NT2/D1 (cell line): ENCODE results near the gene AEBP1.

ENCODE experiments used
- DNase-seq: peaks from one replicate; pipeline ENCODE4 v3.0.0-alpha.2; 2011; ENCODE audit warnings: low read depth, low spot score
- H3K27me3 ChIP-seq: 2 replicates; pipeline ENCODE4 v1.6.0; 2011; ENCODE audit warnings: mild to moderate bottlenecking; ENCODE audit not compliant: insufficient read length, insufficient read depth
- H3K36me3 ChIP-seq: 2 replicates; pipeline ENCODE4 v1.6.1; 2011; ENCODE audit warnings: mild to moderate bottlenecking, low read length, mixed read lengths; ENCODE audit not compliant: insufficient read depth, insufficient read length
- H3K4me1 ChIP-seq: 2 replicates; pipeline ENCODE4 v1.5.1; 2011; ENCODE audit not compliant: insufficient read depth, insufficient read length
- H3K4me3 ChIP-seq: 2 replicates; pipeline ENCODE4 v1.5.1; 2011; ENCODE audit warnings: low read depth; ENCODE audit not compliant: insufficient read length
- H3K9ac ChIP-seq: 2 replicates; pipeline ENCODE4 v1.6.0; 2011; ENCODE audit warnings: low read depth; ENCODE audit not compliant: insufficient read length
- H3K9me3 ChIP-seq: 2 replicates; pipeline ENCODE4 v1.5.1; 2011; ENCODE audit warnings: mild to moderate bottlenecking, low read length; ENCODE audit not compliant: insufficient read depth
- SUZ12 ChIP-seq: IDR thresholded peaks from 2 replicates; pipeline ENCODE4 v1.6.1; 2011; ENCODE audit not compliant: insufficient read length, insufficient read depth; ENCODE audit errors: extremely low read depth
- YY1 ChIP-seq: IDR thresholded peaks from 2 replicates; pipeline ENCODE4 v1.6.1; 2011; ENCODE audit not compliant: insufficient read length, insufficient read depth
- ZNF274 ChIP-seq: IDR thresholded peaks from 2 replicates; pipeline ENCODE4 v1.6.1; 2011; ENCODE audit warnings: mild to moderate bottlenecking, low read depth, low read length

Gene AEBP1

DNA sequence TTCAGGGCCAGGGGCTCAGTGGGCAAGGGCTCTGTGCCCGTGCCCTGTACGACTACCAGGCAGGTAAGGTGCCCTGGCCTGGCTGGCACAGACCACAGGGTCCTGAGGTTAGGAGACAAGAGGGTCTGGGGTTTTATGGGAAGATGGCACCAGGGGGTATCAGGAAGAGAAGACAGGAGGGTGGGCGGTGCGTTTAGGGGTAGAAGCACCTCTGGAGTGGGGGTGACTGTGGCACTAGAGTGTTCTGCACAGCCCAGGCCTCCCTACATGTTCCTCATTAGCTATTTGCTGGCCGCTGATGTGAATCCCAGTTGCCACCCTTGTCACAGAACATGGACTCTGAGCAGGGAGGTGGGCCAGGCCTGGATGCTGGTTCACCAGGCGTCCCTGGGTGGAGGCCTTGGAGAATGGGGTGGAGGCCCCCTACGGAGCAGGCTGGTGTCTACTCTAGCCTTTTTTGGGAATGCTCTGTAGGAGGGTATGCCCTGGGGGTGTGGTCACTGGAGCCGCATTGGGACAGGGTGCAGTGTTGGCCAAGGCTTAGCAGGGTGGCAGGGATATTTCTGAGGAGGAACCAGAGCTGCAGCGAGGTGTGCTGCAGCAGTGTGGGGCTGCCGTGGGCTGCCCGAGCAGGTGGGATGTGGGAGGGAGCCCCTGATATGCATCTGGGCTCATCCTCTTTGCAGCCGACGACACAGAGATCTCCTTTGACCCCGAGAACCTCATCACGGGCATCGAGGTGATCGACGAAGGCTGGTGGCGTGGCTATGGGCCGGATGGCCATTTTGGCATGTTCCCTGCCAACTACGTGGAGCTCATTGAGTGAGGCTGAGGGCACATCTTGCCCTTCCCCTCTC lies 43.8 kb upstream of the AEBP1 start:
- no peak for DNase-seq
- Histone ChIP-seq H3K9ac (no peak overlapping the region), H3K36me3 (peaks cover 69% of the 10 kb centered on the region)

DNA sequence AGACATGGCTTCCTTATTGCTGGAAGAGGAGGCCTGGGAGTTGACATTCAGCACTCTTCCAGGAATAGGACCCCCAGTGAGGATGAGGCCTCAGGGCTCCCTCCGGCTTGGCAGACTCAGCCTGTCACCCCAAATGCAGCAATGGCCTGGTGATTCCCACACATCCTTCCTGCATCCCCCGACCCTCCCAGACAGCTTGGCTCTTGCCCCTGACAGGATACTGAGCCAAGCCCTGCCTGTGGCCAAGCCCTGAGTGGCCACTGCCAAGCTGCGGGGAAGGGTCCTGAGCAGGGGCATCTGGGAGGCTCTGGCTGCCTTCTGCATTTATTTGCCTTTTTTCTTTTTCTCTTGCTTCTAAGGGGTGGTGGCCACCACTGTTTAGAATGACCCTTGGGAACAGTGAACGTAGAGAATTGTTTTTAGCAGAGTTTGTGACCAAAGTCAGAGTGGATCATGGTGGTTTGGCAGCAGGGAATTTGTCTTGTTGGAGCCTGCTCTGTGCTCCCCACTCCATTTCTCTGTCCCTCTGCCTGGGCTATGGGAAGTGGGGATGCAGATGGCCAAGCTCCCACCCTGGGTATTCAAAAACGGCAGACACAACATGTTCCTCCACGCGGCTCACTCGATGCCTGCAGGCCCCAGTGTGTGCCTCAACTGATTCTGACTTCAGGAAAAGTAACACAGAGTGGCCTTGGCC lies 43.0 kb upstream of the AEBP1 start:
- Histone ChIP-seq H3K9ac (no peak overlapping the region), H3K9me3 (no peaks in the 10 kb centered on the region), H3K36me3 (peaks cover 69% of the 10 kb centered on the region), H3K4me3 (no peak overlapping the region), H3K4me1 (peaks cover 24% of the 10 kb centered on the region), H3K27me3 (no peaks in the 10 kb centered on the region)
- no peak for DNase-seq
- TF ChIP-seq SUZ12 (no peak), YY1 (no peak), ZNF274 (no peak)

More for the DNA sequence above, 43.8 kb upstream of the AEBP1 start:
- H3K4me1 ChIP-seq: peaks cover 17% of the 10 kb centered on the region
- no peak overlapping the region for H3K4me3 ChIP-seq
- no peak for TF ChIP-seq ZNF274
- TF ChIP-seq YY1: no peak
- TF ChIP-seq SUZ12: no peak
- no peaks in the 10 kb centered on the region for H3K9me3 ChIP-seq
- H3K27me3 ChIP-seq: no peaks in the 10 kb centered on the region

DNA sequence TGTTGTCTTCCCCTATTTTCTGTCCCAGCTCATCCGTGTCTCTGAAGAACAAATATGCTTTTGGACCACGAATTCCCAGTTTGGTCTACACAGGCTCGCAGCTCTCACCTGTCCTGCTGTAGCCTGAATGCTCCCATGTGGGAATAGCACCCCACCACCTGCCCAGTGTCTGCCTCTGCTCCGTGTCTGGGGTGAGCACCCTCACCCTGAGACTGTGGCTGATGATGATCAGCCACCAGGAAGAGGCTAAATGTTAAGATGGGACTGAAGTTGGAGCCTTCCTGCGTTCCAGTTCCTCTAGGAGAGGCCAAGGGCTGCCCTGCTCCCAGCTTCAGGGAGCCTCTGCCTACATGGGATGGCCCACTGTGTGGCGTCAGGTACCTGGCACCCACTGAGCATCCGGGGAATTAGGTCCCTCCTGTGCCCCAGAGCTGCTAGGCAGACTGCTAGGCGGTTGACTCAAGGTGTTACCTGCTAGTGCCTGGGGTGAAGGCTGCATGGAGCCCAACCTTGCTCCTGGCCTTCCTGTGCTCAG lies 42.4 kb upstream of the AEBP1 start:
- Histone ChIP-seq H3K27me3 (no peaks in the 10 kb centered on the region), H3K4me1 (peaks cover 30% of the 10 kb centered on the region), H3K9me3 (no peaks in the 10 kb centered on the region), H3K9ac (no peak overlapping the region), H3K36me3 (peaks cover 62% of the 10 kb centered on the region), H3K4me3 (no peak overlapping the region)
- no peak for DNase-seq
- no peak for TF ChIP-seq SUZ12
- no peak for TF ChIP-seq YY1
- TF ChIP-seq ZNF274: no peak

DNA sequence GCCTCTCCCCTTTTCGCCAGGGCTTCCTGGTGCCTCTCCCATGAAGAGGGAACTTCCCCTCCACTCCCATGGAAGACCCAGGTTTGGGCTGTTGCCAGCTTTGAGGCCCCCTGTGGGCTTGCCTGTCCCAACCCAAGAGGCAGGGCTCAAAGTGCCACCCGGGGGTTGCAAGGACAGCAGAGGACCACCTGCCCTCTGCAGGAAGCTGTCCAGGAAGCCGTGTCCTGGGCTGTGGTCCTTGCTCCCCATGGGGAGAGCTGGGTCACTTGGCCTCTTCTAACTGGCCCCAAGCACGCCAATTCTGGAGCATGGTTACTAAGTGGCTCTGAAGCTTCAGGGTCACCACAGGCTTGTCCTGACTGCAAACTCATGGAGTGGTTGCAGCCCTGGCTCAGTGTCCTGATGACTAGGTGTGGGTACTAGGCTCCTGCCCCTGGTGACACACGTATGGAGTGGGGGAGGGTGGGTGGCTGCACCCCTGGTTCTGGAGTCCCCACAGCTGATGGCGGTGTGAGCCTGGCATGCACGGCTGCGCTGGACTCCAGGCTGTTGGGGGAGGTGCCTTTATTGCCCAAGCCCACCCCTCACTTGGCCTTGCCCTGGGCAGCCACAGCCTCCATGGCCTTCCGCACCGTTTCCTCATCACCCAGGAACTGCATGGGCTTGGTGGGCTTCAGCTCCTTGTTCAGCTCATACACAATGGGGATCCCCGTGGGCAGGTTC lies 41.8 kb upstream of the AEBP1 start:
- Histone ChIP-seq H3K4me3 (no peak overlapping the region), H3K27me3 (no peaks in the 10 kb centered on the region), H3K9ac (no peak overlapping the region), H3K9me3 (no peaks in the 10 kb centered on the region), H3K36me3 (peaks cover 56% of the 10 kb centered on the region), H3K4me1 (peaks cover 31% of the 10 kb centered on the region)
- TF ChIP-seq SUZ12 (no peak), YY1 (no peak), ZNF274 (no peak)
- DNase-seq: no peak

DNA sequence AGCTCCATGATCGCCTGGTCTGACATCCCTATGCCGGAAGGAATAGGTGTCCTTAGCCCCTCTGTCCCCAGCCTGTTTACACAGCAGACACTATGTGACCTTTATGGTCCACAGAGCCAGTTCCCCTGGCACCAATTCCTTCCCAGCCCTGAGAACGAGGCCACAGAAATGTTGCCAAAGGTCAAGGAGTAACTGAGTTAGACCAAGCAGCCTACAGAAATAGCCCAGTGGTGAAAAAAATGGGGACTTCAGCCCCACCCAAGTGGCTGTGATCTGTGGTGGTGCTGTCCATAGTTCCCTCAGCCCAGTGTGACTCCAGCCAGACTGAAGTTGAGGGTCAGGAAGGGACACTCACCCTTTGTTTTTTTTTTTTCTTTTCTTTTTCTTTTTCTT lies 41.2 kb upstream of the AEBP1 start:
- H3K4me3 ChIP-seq: no peak overlapping the region
- no peaks in the 10 kb centered on the region for H3K27me3 ChIP-seq
- no peak for TF ChIP-seq ZNF274
- H3K9me3 ChIP-seq: no peaks in the 10 kb centered on the region
- H3K36me3 ChIP-seq: peaks cover 51% of the 10 kb centered on the region
- no peak overlapping the region for H3K9ac ChIP-seq
- no peak for DNase-seq
- H3K4me1 ChIP-seq: peaks cover 31% of the 10 kb centered on the region

DNA sequence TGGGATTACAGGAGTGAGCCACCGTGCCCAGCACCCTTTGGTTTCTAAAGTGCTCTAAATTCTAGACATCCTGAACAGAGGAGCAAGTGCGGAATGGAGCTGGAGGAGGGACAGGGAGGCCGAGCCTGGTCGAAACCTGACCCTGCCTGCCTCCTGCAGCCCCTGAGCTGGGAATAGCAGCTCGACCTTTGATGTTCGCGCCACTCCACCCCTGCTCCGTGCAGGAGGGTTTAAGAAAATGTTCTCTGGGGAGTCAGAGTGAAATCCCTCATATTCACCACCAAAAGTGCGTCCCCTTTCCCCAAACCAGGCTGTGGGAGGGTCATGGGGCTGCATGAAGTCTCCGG lies 40.6 kb upstream of the AEBP1 start:
- Histone ChIP-seq H3K4me3 (peak overlapping the region; percentile 26), H3K27me3 (no peaks in the 10 kb centered on the region), H3K9ac (peak overlapping the region; percentile 75), H3K9me3 (no peaks in the 10 kb centered on the region), H3K36me3 (peaks cover 44% of the 10 kb centered on the region), H3K4me1 (peaks cover 31% of the 10 kb centered on the region)
- no peak for TF ChIP-seq SUZ12
- DNase-seq: no peak
